HG02870 (cell line): ENCODE measurements around the gene ZIC2.
"Not testable (repeated sequence)": the region's sequence is repeated elsewhere in the genome, so short reads cannot be mapped to it uniquely, and the experiment has no call there.

ENCODE experiments used
- ATAC-seq: cut with Tn5 transposase; IDR thresholded peaks from one replicate; pipeline ENCODE4 v1.9.1; 2021; ENCODE audit warnings: mild to moderate bottlenecking, moderate library complexity; ENCODE audit not compliant: unreplicated experiment

The ZIC2 gene

GRCh38 chr13:99981735-99982035, at the start of gene ZIC2:
TSS of gene ZIC2 (plus strand) at chr13:99981784. CDS start at chr13:99982065, 281 bp downstream.
- ATAC-seq: no peak

- no peak for ATAC-seq
These were observed 48.7 kb upstream of the ZIC2 start for GRCh38 chr13:99932912-99933311.

GRCh38 chr13:99935772-99936171, 45.8 kb upstream of the ZIC2 start:
- ATAC-seq: no peak

GRCh38 chr13:99938635-99939034, 42.9 kb upstream of the ZIC2 start:
- ATAC-seq: no peak

GRCh38 chr13:99941086-99941485, 40.5 kb upstream of the ZIC2 start:
- no peak for ATAC-seq

- ATAC-seq: no peak
These were observed 39.7 kb upstream of the ZIC2 start for GRCh38 chr13:99941911-99942310.

- ATAC-seq: no peak
These were observed 37.5 kb upstream of the ZIC2 start for GRCh38 chr13:99944102-99944501.

GRCh38 chr13:99944606-99945005, 37.0 kb upstream of the ZIC2 start:
- ATAC-seq: no peak

- not testable (repeated sequence) for ATAC-seq
These were observed 36.1 kb upstream of the ZIC2 start for GRCh38 chr13:99945515-99945914.

GRCh38 chr13:99947666-99948065, 33.9 kb upstream of the ZIC2 start:
- ATAC-seq: no peak

- ATAC-seq: no peak
These were observed 33.2 kb upstream of the ZIC2 start for GRCh38 chr13:99948411-99948810.

- ATAC-seq: no peak
These were observed 32.5 kb upstream of the ZIC2 start for GRCh38 chr13:99948907-99949678.

- no peak for ATAC-seq
These were observed 31.7 kb upstream of the ZIC2 start for GRCh38 chr13:99949679-99950413.

- not testable (repeated sequence) for ATAC-seq
These were observed 29.9 kb upstream of the ZIC2 start for GRCh38 chr13:99951666-99952065.

GRCh38 chr13:99953138-99953755, 28.3 kb upstream of the ZIC2 start:
- ATAC-seq: no peak

- no peak for ATAC-seq
These were observed 26.4 kb upstream of the ZIC2 start for GRCh38 chr13:99955107-99955746.

- no peak for ATAC-seq
These were observed 25.7 kb upstream of the ZIC2 start for GRCh38 chr13:99955747-99956472.

- no peak for ATAC-seq
These were observed 24.9 kb upstream of the ZIC2 start for GRCh38 chr13:99956473-99957349.

GRCh38 chr13:99958406-99959126, 23.0 kb upstream of the ZIC2 start:
- ATAC-seq: no peak
